GM21367 (cell line): ENCODE data around the gene TERT.

Experiments
- ATAC-seq: cut with Tn5 transposase; IDR thresholded peaks from one replicate; pipeline ENCODE4 v1.9.1; 2021; ENCODE audit not compliant: unreplicated experiment

The TERT gene

DNA sequence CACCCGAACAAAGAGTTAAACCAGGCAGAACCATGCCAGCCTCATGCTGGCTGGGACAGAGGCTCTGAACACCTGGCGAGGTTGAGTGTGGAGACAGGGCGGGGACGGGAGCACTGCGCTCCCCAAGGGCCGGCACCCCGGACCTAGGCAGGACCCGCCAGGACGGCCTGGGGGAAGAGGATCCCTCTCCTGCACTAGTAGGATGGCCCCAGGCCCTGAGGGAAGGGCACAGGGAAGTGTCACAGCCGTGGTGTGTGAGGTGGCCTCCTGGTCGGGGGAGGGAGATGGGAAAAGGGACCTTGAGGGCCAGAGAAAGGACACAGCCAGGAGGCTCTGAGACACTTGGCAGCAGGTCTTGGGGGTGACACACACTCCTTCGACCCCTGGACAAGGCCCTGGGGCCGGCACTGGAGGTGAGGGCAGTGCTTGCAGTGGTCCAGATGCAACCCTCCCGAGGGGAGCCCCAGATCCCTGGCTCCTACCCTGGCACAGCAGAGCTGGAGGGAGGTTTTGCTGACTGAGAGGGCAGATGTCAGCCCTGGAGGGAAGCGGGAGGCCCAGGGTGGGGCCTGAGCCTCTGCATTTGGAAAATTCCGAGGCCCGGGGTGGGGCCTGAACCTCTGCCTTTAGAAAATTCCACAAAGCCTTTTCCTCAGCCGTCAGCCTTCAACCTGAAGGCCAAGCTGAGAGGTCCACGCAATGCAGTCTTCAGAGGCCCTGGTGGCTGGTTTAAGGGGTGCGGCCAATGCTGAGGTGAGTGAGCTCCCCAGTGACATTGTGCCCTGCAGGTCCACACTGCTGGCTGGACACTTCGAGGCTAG lies 24.8 kb upstream of the TERT start:
- no peak for ATAC-seq

DNA sequence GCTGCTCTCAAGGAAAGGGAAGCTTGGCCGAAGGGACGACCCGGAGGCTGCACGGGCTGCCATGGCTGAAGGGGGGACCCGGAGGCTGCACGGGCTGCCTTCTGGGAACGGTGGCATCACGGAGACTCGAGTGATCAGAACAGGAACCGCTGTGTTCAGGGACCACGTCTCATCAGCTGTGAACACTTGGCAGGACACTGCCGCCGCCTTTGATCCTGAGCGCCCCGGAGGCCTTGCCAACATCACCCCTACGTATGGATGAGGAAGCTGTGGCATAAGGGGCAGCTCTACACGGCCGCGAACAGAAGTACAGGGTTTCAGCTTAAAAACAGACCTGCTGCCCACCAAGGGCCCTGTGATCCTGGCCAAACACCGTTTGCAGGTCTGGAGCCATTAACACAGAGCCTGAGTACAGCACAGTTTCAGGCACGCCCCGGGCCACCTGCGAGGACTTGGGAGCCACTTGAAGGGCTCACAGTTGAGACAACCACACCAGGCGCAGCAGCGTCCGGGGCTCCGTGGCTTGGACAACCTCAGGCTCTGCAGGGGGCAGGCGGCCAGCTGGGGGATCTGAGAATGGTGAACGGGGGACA lies 23.9 kb upstream of the TERT start:
- ATAC-seq = no peak

DNA sequence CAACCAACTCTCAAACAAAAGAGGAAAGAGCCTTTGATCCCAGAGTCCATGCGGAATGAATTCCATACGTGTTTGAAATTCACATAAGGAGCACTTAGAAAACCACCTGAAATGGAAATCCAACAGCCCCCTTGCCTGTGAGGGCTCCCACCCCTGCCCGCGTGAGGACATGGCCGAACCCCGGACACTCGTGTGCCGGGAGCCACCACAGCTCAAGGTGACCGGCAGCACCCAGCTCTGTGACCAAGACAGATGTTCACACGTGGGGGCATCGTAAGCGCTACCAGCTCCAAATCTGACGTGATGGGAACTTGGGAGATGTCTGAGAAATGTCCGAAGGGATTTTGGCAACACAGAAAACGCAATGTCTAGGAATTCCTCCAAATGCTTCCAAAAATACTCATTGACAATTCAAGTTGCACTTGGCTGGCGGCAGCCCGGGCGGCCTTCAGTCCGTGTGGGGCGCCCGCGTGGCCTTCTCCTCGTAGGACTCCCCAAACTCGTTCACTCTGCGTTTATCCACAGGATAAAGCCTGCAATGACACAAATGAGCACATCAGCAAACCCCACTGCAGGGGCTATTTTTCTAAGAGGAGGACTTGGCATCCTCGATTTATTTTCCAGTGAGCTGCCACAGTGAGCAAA lies 23.2 kb upstream of the TERT start:
- no peak for ATAC-seq

DNA sequence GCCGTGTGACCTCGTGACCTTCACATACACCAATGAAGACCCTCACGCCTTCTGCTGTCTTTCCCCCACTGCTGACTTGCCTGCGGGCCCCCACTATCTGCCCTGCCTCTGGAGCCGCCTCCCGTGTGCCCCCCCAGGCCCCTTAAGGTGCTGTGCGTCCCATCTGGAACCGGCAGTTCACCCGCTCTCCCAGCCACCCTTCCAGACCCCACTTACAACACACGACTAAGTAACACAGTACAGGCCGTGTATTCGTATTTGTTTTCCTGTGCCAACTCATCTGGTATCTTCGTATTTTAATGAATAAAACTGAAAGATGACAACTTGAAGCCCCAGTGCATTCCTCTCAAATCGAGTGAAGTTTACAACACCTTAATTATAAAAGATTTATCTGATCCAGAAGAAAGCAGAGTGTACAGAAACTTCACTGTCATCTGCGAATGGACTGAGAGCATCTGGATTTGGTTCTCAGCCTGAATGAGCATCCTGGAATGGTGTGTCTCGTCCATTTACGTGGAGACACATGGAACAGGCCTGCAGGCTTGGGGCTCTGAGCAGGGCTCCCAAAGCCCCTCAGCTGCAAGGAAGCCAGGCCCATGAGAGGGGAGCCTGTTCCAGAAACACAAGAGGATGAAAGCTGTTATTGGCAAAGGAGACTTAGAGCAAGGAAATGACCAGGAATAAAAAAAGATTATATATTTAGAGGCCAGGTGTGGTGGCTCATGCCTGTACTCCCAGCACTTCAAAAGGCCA lies 21.9 kb upstream of the TERT start:
- ATAC-seq = no peak

DNA sequence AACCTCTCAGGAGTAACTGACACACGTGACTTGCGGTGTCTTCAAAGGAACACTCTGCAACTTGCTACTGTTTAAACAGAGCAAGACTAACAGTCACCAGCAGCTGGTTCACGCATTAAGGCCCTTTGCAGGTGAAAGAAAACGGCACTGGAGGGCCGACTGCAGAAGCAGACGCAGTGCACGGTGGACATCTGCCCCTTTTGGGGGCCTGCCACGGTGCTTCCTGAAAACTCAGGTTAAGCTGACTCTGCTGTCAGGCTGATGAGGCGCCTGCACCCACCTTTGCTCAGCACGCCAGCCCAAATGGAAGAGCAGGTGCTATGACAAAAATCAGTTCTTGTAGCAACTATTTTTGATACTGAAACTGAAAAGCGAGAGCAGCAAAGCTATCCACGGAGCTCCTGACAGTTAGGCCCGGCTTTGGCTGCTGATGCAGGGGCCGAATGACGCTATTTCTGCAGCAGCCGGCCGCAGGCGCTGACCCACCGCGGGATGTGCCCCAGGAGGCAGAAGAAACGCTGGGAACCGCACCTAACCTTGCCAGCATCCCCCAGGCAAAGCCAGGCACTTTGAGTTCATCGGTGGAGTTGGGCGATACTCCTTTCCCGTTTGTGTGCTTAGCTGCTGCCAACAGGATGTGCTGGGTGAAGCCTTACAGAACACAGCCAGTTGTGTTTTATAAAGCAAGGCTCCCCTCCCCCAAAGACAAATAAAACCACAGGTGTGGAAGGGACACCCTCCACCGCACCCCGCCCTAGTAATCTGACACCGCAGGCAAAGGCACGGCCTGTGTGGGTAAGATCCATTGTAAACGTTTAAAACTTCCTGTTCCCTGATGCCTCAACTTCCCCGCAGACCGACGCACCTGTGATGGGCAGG lies 21.1 kb upstream of the TERT start:
- peak; percentile 49 for ATAC-seq

DNA sequence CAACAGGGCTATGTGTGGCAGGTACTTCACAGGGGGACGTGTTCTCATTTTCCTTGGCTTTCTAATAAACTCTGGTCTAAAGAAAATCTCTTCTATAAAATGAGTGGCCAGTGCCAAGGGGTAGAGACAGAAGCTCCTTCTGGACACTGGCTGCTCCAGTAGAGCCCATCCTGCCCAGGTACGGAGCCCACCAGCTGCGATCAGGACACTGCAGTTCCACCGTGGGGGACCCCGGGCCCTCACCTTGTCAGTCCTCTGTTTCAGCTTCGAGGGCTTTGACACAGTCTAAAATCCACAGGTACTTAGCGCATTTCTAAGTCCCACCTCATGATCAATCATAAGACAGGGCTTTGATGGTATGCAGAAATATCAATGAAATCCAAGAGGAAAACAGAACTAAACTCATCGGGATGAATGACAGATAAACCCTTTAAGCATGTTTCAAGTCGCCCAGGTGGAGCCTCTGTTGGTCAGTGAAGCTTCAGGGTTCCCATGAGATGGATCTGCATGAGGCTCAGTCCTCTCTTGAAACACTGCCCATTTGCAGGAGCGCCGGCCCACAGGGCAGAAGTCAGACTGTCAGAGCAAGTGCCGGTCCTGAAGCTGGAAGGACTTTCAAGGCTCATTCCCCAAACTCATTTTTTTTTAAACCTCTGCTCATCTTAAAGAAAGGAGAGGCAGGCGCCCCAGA lies 20.3 kb upstream of the TERT start:
- ATAC-seq = no peak

DNA sequence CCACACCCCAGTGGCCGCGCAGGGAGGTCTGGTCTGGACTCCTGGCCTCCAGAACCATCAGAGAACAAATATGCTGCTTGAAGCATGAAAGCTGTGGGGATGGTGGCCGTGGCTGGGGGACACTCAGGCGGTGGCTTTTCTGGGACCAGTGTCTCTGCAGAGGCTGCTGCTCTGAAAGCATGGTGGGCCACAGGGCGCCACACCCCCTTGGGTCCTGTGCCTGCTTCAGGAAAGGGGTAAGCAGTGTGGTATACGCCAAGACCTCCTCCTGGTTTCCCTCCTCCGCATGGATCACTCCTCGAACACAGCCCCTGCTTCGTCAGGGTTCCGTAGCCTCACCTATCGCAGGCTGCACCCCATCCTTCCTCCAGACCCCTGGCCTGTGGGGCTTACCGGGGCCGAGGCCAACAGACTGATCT lies 19.7 kb upstream of the TERT start:
- no peak for ATAC-seq

DNA sequence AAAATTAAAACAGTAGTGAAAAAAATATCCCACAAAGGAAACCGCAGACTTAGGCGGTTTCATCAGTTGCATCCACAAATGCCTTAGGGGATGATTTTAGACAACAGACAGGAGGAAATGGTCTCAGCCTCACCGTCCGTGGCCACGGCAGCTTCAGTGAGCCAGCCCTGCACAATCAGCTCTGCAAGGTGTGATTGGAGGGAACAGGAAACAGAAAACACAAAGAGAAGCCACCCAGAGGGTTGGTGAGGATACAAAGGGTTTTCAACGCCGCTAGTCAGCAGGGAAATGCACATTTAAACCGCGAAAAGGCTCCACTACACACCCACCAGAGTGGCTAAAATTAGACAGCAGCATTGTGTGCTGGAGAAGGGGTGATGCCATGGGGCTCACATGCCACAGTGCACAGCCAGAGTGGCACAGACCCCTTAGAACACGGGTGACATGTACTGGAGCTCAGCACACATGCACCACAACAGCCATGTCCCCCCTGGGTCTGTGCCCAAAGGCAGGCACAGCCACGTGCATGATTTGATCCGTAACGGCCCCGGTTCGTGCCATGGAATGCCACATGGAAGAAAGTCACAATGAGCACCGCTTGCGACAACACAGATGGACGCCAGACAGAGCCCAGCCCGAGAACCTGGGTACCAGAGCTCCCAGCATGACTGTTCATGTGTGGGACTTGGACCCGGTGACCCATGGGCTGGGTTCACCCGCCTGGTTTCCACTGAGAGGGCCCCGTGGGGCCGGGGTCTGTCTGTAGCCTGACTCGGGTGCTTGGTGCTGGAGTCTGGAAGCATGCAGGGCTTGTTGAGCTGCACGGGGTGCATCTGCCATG lies 18.3 kb upstream of the TERT start:
- peak; percentile 77 for ATAC-seq

DNA sequence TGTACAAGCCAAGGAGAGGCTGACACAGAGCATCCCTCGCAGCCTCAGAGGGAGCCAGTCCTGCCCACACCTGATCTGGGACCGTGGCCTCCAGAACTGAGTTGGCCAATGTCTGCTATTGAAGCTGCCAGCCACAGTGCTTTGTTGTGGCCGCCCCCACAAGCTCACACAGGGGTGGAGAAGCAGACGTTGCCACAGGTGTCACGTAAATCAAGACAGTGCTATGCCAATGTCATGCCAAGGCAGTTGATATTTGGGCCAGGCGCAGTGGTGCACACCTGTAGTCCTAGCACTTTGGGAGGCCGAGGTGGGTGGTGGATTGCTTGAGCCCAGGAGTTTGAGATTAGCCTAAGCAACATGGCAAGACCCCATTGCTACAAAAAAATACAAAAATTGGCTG lies 17.3 kb upstream of the TERT start:
- no peak for ATAC-seq

DNA sequence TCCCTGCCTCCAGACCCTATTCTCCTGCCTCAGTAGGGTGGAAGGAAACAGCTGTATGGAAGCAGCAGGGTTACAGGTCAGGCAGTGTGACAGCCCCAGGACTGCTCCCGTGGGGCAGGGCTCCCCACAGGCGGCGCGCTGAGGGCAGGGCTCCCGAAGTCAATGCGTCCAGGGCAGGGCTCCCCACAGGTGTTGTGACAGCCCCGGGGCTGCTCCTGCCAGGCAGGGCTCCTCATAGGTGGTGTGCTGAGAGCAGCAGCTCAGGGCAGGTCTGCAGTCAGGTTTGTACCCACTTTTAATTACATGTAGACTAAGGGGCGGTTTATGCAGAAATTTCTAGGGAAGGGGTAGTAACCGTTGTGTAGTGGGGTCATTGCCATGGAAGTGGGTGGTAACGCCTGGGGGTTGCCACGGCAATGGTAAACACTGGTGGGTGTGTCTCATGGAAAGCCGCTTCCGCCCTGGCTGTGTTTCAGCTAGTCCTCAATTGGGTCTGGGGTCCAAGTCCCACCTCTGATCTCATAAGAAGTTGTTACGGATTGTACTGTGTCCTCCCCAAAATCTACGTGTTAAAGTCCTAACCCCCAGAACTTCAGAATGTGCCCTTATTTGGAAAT lies 16.7 kb upstream of the TERT start:
- no peak for ATAC-seq

DNA sequence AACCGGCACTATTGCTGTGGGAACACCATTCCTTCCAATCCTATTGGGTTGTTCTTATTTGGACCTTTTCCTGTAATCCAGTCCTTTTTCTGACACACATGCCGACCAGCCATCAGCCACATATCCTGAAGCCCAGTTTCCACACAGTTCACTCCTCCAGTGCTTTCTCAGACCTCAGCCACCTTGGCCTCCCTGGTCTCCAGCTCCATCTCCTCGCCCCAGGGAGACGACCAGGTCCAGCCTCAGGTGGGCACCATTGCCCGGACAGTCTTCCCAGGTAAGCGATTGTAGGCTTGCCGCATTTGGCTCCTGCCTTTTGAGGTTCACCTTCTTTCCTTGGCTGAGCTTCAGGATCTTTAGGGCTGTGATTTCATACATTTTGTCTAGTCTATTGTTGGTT lies 15.2 kb upstream of the TERT start:
- no peak for ATAC-seq

DNA sequence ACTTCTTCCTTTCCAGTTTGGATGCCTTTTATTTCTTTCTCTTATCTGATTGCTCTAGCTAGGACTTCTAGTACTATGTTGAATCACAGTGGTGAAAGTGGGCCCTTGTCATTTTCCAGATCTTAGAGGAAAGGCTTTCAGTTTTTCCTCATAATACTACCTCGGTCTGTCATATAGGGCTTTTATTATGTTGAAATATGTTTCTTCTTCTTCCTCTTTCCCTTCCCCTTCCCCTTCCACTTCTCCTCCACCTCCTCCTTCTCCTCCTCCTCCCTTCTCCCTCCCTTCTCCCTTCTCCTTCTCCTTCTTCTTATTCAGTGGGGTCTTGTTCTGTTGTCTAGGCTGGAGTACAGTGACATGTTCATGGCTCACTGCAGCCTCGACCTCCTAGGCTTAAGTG lies 9.2 kb upstream of the TERT start:
- ATAC-seq = no peak

DNA sequence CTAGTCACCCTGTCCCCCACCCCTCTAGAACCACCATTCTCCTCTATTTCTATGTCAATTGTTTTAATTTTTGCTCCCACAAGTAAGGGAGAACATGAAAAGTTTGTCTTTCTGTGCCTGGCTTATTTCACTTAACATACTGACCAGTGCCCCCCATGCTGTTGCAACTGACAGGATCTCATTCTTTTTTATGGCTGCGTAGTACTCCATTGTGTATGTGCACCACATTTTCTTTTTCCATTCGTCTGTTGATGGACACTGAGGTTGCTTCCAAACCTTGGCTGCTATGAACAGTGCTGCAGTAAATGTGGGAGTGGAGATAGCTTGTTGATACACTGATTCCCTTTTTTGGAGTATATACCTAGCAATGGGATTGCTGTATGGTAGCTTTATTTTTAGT lies 7.4 kb upstream of the TERT start:
- no peak for ATAC-seq

DNA sequence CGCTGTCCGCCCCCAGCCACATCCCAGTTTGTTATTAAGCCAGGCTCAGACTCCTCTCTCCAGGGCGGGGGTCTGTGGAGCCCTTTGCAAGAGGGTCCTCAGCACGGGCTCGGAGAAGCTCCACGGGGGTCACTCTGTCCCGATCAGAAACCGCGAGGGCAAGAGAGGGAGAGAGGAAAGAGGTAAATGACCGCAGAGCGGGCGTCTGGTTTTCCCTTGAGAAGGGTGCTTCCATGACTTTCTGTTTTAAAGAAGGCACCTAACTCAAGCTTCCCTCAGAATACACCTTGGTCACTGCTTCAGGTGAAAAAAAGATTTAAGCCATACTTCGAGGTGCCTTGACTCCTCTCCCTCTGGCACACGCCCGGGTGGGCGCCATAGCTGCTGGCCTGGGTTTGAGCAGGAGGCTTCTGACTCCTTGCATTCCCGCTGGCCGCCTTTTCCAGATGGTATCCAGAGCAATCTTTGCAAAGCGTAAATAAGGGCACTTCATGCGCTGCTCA lies 5.8 kb upstream of the TERT start:
- ATAC-seq = no peak

DNA sequence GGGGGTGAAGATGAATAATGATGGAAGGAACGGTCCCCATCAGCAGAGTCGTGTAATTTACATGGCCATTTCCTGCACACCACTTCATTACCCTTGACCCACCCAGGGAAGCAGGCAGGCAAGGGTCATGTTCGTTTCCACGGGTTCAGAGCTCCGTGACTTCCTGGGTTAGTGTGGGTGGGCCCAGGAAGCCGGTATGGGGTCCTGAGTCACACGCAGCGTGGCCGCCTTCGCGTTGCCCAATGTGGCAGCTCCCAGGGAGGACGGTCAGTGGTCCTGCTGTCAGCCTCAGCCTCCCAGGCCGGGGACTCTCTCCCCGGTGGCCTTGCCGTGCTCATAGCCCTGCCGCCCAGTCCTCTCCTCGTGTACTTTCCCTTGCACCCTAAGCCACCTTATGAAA lies 5.1 kb upstream of the TERT start:
- no peak for ATAC-seq

DNA sequence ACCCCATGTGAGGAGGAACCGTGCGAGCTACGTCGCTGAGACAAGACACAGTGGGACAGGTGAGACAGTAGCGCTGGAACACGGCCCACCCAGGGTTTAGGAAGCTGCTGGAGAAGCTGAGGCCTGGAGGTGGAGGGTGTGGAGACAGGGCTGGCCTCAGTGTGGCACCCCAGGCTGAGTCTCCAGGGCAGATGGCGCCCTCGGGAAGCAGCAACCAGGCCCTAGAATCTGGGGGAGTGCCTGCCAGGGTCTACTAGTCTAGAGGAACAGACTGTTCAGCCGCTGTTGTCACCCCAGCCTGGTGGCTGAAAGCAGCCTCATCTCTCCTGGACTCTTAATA lies 4.6 kb upstream of the TERT start:
- no peak for ATAC-seq

DNA sequence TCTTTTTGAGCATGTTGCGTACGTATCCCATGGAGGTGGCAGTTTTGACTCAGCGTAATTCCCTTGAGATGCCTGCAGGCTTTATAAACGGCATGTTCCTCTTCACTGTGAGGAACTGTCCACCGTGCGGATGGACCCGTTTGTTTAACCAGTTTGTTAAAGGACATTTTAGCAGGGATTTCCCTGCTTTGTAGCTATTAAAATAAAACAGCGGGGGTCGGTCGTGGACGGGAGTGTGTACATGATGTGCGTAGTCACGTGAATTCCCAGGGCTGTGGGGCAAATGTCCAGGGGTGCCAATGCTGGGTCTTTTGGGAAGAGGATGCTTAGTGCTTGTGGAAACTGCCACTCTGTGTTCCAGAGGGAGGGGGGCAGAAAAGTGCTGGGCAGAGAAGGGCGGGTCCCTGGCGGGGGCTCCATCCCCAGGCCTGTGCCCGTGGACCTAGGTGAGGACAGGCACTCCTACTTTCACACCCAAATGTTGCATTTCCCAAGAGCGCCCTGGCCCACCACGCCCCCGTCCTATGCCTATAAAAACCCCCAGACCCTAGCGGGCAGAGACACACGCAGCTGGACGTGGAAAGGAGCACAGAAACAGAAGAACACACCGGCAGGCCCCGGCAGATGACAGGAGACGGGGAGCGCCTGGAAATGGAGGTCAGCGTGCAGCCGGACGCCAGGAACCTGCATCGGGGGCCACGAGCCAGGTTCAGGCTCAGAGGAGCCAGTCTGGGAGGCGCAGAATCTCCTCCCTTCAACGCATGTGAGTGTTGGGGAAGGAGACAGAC lies 4.0 kb upstream of the TERT start:
- ATAC-seq = no peak

DNA sequence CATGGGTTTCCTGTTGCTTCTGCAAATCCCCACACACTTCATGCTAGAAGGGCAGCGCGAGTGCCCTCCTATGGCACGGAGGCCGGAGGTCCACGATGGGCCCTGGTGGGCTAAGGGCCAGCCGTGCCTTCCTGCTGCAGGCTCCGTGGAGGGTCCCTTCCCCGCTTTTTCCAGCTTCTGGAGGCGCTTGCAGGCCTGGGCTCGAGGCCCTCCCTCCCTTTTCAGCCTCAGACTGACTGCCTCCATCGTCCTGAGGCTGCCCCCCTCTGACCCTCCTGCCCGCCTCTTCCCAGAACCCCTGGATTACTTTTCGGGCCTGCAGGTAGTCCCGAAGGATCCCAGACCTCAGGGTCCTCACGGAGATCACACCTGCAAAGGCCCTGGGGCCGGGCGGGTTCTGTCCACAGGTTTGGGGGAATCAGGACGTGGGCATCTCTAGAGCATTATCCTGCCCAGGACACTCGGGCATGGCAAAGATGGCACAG lies 3.2 kb upstream of the TERT start:
- ATAC-seq = no peak
